Natural killer cell (primary cell): Measurements from ENCODE around the gene PHLDB3. TPM values are rescaled to one million over a fixed set of nuclear protein-coding genes. Genes with fewer than 3 reads are reported as not detected.
"Not testable (repeated sequence)": the region's sequence is repeated elsewhere in the genome, so short reads cannot be mapped to it uniquely, and the experiment has no call there.

ENCODE experiments used
- ATAC-seq, 3 donors: fragments of 150-1000 bp in 2 of 3; fragments of 200-7000 bp in 1 of 3; cut with Tn5 transposase; 1 replicate in 1 of 3; 2 replicates in 2 of 3; pipeline ENCODE4 v1.10.0; 2021; ENCODE audit warnings: mild to moderate bottlenecking in 2 of 3, moderate library complexity in 2 of 3
- DNase-seq, 2 donors: peaks; one replicate each; pipeline versions ENCODE4 v3.0.0 to v3.0.0-alpha.2; 2013 to 2021; ENCODE audit warnings: mixed read lengths in 1 of 2
- H3K27ac ChIP-seq: one replicate; pipeline ENCODE4 v1.5.1; 2013; ENCODE audit warnings: mild to moderate bottlenecking, low read length
- H3K27me3 ChIP-seq: one replicate; pipeline ENCODE4 v1.6.1; 2013; ENCODE audit warnings: low read length; ENCODE audit not compliant: control insufficient read depth, insufficient read depth
- H3K36me3 ChIP-seq: one replicate; pipeline ENCODE4 v1.6.1; 2013; ENCODE audit warnings: low read length; ENCODE audit not compliant: control insufficient read depth, insufficient read depth
- H3K4me1 ChIP-seq: one replicate; pipeline ENCODE4 v1.6.1; 2013; ENCODE audit warnings: low read length; ENCODE audit not compliant: control insufficient read depth, insufficient read depth
- H3K4me3 ChIP-seq: one replicate; pipeline ENCODE4 v1.5.1; 2013; ENCODE audit warnings: low read length
- H3K9me3 ChIP-seq: one replicate; pipeline ENCODE4 v1.6.1; 2013; ENCODE audit warnings: low read length; ENCODE audit not compliant: control insufficient read depth, insufficient read depth
- H3K27ac Mint-ChIP-seq, 2 donors: one replicate each; pipeline ENCODE4 v1.8.0; 2022; ENCODE audit warnings: mild to moderate bottlenecking in 2 of 2, mixed read lengths in 2 of 2, moderate library complexity in 1 of 2
- H3K27me3 Mint-ChIP-seq, 2 donors: one replicate each; pipeline ENCODE4 v1.8.0; 2022; ENCODE audit warnings: low read depth in 2 of 2, mixed read lengths in 2 of 2
- H3K36me3 Mint-ChIP-seq: one replicate; pipeline ENCODE4 v1.8.0; 2022; ENCODE audit warnings: mixed read lengths
- H3K4me1 Mint-ChIP-seq, 2 donors: one replicate each; pipeline ENCODE4 v1.8.0; 2022; ENCODE audit warnings: mixed read lengths in 2 of 2
- H3K4me3 Mint-ChIP-seq: one replicate; pipeline ENCODE4 v1.8.0; 2022; ENCODE audit warnings: mild to moderate bottlenecking, moderate library complexity, mixed read lengths
- H3K9me3 Mint-ChIP-seq, 2 donors: one replicate each; pipeline ENCODE4 v1.8.0; 2022; ENCODE audit warnings: mixed read lengths in 2 of 2
- CTCF ChIP-seq: fragments of 200-600 bp; IDR thresholded peaks from one replicate; pipeline ENCODE4 v1.8.0; 2022; ENCODE audit warnings: antibody characterized with exemption
- WGBS: methylation state at CpG from one replicate; pipeline ENCODE4 v1.1.7; 2013; ENCODE audit warnings: missing lambda C conversion rate; ENCODE audit not compliant: insufficient coverage; 5-methylcytosine and 5-hydroxymethylcytosine counted together
- intact Hi-C: fragments of 100-400 bp; cut with micrococcal nuclease; formaldehyde crosslinking; loops from one replicate; pipeline ENCODE4 v1.14.2; 2022
- total RNA-seq, 4 donors: library from RNA; stranded (reverse); fragments of 120-200 nt in 1 of 4; gene quantifications; one replicate each; pipeline versions ENCODE4 v1.2.3 to v1.2.4, GENCODE V29; 2013 to 2022

PHLDB3 gene
- total RNA-seq, 3 donors from 2014 or later (not counting 1 experiment from before 2014, with no cell fraction given): 24.5 to 24.9 (median 24.8) TPM

- no peaks in the 10 kb centered on the region for H3K9me3 Mint-ChIP-seq
- no peaks in the 10 kb centered on the region for H3K36me3 Mint-ChIP-seq
- intact Hi-C loops: no loop called here
- Histone ChIP-seq H3K36me3 (peaks cover 36% of the 10 kb centered on the region), H3K27me3 (no peaks in the 10 kb centered on the region), H3K27ac (no peak overlapping the region), H3K4me3 (no peak overlapping the region), H3K4me1 (peaks cover 7% of the 10 kb centered on the region), H3K9me3 (no peaks in the 10 kb centered on the region)
- peaks cover 8 to 11% of the 10 kb centered on the region in 2 donors for H3K4me1 Mint-ChIP-seq
- H3K27me3 Mint-ChIP-seq: no peaks in the 10 kb centered on the region
- 94% methylated on average over 23 of the region's 23 CpGs for WGBS
- ATAC-seq: no peak
- TF ChIP-seq CTCF: no peak
- H3K27ac Mint-ChIP-seq: no peak overlapping the region
- no peak for DNase-seq
- H3K4me3 Mint-ChIP-seq: no peak overlapping the region
These were observed 47.1 kb upstream of the PHLDB3 start for GRCh38 chr19:43551399-43552197.

GRCh38 chr19:43548706-43549105 is 44.2 kb upstream of the PHLDB3 start:
- Mint-ChIP-seq H3K9me3 (no peaks in the 10 kb centered on the region), H3K27me3 (no peaks in the 10 kb centered on the region), H3K27ac (no peak overlapping the region), H3K36me3 (no peaks in the 10 kb centered on the region), H3K4me1 (no peaks in the 10 kb centered on the region), H3K4me3 (no peak overlapping the region)
- no peak for TF ChIP-seq CTCF
- Histone ChIP-seq H3K36me3 (peaks cover 40% of the 10 kb centered on the region), H3K4me3 (no peak overlapping the region), H3K4me1 (no peaks in the 10 kb centered on the region), H3K27me3 (no peaks in the 10 kb centered on the region), H3K9me3 (no peaks in the 10 kb centered on the region), H3K27ac (no peak overlapping the region)
- ATAC-seq (no peak), DNase-seq (no peak)
- intact Hi-C loops: no loop called here
- 81% methylated on average over 1 of the region's 2 CpGs for WGBS

DNA sequence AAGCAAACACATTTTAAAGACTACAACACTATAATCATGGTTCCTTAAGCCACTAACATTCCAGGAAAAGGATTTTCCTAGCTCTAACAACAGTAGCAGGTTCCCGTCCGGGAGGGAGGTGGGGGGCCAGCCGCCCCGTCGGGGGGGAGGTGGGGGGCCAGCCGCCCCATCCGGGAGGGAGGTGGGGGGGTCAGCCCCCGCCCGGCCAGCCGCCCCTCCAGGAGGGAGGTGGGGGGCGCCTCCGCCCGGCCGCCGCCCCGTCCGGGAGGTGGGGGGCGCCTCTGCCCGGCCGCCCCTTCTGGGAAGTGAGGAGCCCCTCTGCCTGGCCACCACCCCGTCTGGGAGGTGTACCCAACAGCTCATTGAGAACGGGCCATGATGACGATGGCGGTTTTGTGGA is 43.4 kb upstream of the PHLDB3 start:
- DNase-seq, H3K27me3 Mint-ChIP-seq, H3K4me3 Mint-ChIP-seq, H3K9me3 ChIP-seq, ATAC-seq, H3K27ac ChIP-seq, H3K9me3 Mint-ChIP-seq, H3K4me1 Mint-ChIP-seq, H3K4me3 ChIP-seq, H3K27me3 ChIP-seq, H3K36me3 Mint-ChIP-seq, H3K4me1 ChIP-seq, intact Hi-C loops, H3K27ac Mint-ChIP-seq: not testable (repeated sequence)
- no CpG with 5 or more reads among the region's 24 CpGs for WGBS
- H3K36me3 ChIP-seq: peaks cover 42% of the 10 kb centered on the region

DNA sequence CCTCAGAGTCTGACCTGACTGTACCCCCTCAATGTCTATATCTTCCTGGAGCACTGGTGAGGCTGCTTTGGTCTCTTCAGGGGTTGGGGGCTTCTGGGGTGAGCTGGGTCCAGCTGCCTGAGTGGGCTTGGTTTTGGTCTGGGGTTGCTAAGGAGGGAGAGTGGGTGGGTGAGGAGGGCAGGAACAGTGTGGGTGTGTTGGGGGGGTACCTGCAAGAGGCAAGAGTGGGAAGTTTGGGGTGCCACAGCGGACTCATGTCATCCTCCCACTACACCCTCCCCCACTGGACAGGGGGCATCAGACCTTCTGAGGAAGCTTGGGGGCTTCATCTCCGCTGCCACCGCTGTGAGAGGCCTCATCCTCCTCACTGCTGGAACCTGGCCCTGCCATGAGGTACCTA is 42.0 kb upstream of the PHLDB3 start:
- Mint-ChIP-seq H3K4me1 (no peaks in the 10 kb centered on the region), H3K4me3 (no peak overlapping the region), H3K27me3 (no peaks in the 10 kb centered on the region), H3K27ac (no peak overlapping the region), H3K9me3 (no peaks in the 10 kb centered on the region), H3K36me3 (no peaks in the 10 kb centered on the region)
- Histone ChIP-seq H3K36me3 (peaks cover 39% of the 10 kb centered on the region), H3K4me3 (no peak overlapping the region), H3K27me3 (no peaks in the 10 kb centered on the region), H3K9me3 (no peaks in the 10 kb centered on the region), H3K27ac (no peak overlapping the region), H3K4me1 (no peaks in the 10 kb centered on the region)
- DNase-seq: no peak
- no peak for TF ChIP-seq CTCF
- ATAC-seq: no peak
- intact Hi-C loops: no loop called here
- 100% methylated on average over 2 of the region's 3 CpGs for whole genome bisulfite sequencing
